ENCODE data around the gene PNMA8B. TPM values are rescaled to one million over a fixed set of nuclear protein-coding genes. Genes with fewer than 3 reads are reported as not detected.

Gene PNMA8B
- total RNA-seq, 1 donor from 2014 or later: 1.9 TPM

DNA sequence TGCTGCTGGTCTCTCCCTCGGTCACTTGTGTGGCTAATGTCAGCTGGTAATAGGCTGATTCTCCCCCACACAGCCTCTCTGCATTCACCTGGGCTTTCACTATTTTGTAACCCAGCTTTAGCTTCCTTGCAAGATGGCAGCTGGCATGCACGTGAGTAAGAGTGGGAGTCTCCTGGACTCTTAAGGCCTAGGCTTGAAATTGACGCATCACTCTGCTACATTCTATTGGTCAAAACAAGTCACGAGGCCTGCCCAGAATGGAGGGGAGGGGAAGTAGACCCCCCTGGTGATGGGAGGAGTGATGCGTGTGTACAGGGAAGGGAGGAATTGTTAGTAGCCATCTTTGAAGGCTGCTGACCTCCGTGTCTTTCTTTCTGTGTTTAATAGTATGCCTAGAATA, 24.9 kb upstream of the PNMA8B start:
- no peak for FAIRE-seq
- H3K36me3 Mint-ChIP-seq (ENCODE audit: low read depth, unreplicated experiment): no peaks in the 10 kb centered on the region
- H3K9ac ChIP-seq (ENCODE audit: low read length): no peak overlapping the region

DNA sequence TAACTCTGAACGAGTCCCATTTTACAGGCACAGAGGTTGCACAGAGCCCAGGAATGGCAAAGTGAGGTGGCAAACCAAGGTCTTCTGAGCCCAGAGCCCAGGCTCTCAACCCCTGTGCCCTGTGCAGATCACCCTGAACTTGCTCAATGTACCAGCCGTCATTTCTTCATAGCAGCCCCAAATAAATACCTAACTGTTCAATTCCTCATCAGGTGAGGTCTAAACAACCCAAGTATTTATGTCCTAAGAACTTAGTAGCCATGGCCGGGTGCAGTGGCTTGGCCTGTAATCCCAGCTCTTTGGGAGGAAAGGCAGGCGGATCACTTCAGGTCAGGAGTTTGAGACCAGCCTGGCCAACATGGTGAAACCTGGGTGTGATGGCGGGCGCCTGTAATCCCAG, 21.8 kb upstream of the PNMA8B start:
- FAIRE-seq: no peak
- peaks cover 5% of the 10 kb centered on the region for H3K4me1 Mint-ChIP-seq (ENCODE audit: low read depth, unreplicated experiment)
- TF ChIP-seq, protein P1, sequence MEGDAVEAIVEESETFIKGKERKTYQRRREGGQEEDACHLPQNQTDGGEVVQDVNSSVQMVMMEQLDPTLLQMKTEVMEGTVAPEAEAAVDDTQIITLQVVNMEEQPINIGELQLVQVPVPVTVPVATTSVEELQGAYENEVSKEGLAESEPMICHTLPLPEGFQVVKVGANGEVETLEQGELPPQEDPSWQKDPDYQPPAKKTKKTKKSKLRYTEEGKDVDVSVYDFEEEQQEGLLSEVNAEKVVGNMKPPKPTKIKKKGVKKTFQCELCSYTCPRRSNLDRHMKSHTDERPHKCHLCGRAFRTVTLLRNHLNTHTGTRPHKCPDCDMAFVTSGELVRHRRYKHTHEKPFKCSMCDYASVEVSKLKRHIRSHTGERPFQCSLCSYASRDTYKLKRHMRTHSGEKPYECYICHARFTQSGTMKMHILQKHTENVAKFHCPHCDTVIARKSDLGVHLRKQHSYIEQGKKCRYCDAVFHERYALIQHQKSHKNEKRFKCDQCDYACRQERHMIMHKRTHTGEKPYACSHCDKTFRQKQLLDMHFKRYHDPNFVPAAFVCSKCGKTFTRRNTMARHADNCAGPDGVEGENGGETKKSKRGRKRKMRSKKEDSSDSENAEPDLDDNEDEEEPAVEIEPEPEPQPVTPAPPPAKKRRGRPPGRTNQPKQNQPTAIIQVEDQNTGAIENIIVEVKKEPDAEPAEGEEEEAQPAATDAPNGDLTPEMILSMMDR (IDR thresholded peaks at IDR 0.05; ENCODE audit: insufficient read depth, low read depth, low read length): no peak
- no peak for TF ChIP-seq EZH2 (IDR thresholded peaks at IDR 0.05; ENCODE audit: insufficient read depth, low read length)

More for the DNA sequence above, 24.9 kb upstream of the PNMA8B start:
- H3K36me3 ChIP-seq (ENCODE audit: insufficient read depth, low read length): no peaks in the 10 kb centered on the region
- TF ChIP-seq EZH2 (IDR thresholded peaks at IDR 0.05; ENCODE audit: insufficient read depth, low read length): no peak
- TF ChIP-seq, protein P1 (IDR thresholded peaks at IDR 0.05; ENCODE audit: insufficient read depth, low read depth, low read length): no peak
- Mint-ChIP-seq H3K9me3 (ENCODE audit: unreplicated experiment) (peaks cover 2% of the 10 kb centered on the region), H3K27me3 (ENCODE audit: low read depth, unreplicated experiment) (peaks cover 17% of the 10 kb centered on the region), H3K4me3 (ENCODE audit: unreplicated experiment) (no peak overlapping the region), H3K27ac (ENCODE audit: unreplicated experiment) (no peak overlapping the region), H3K4me1 (ENCODE audit: low read depth, unreplicated experiment) (peaks cover 1% of the 10 kb centered on the region)
- no peaks in the 10 kb centered on the region for H4K20me1 ChIP-seq (ENCODE audit: insufficient read depth, low read length)
- H3K4me3 ChIP-seq (ENCODE audit: insufficient read depth, low read depth, low read length): no peak overlapping the region
- H3K9me3 ChIP-seq (ENCODE audit: insufficient read depth, low read depth, low read length): no peaks in the 10 kb centered on the region
- no peaks in the 10 kb centered on the region for H3K4me1 ChIP-seq (ENCODE audit: insufficient read depth, low read length)
- DNase-seq (ENCODE audit: low read depth): no peak
- peaks cover 2% of the 10 kb centered on the region for H3K27me3 ChIP-seq (ENCODE audit: insufficient read depth, low read length)
- no peak overlapping the region for H3K4me2 ChIP-seq (ENCODE audit: low read length)
- H3K79me2 ChIP-seq (ENCODE audit: insufficient read depth, low read length): no peaks in the 10 kb centered on the region
- H2AFZ ChIP-seq (ENCODE audit: low read depth, low read length): no peak overlapping the region
- no peak overlapping the region for H3K27ac ChIP-seq (ENCODE audit: low read depth, low read length)

DNA sequence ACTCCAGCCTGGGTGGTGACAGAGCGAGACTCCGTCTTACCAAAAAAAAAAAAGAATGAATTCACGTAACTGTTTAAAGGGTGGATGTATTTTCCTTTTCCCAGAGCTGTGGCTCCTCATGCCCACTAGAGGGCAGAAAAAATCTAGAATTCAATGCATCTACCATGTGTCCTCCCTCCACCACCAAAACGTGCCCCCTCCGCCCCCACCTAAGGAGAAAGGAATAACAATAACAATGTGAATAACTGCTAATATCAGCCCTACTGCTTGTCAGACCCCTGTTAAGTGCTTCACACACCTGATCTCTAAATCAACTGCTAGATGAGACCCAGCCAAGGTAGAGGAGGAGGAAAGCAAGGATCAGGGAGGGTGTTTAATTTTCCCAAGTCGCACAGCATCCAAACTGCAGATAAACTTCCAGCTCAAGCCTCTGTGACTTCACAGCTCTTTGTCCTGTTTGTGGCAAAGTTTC, 20.2 kb upstream of the PNMA8B start:
- Histone ChIP-seq H3K4me3 (ENCODE audit: insufficient read depth, low read depth, low read length) (no peak overlapping the region), H3K4me1 (ENCODE audit: insufficient read depth, low read length) (no peaks in the 10 kb centered on the region), H3K36me3 (ENCODE audit: insufficient read depth, low read length) (no peaks in the 10 kb centered on the region), H3K27ac (ENCODE audit: low read depth, low read length) (no peak overlapping the region), H3K9ac (ENCODE audit: low read length) (no peak overlapping the region), H3K4me2 (ENCODE audit: low read length) (no peak overlapping the region), H2AFZ (ENCODE audit: low read depth, low read length) (no peak overlapping the region), H3K27me3 (ENCODE audit: insufficient read depth, low read length) (peaks cover 2% of the 10 kb centered on the region), H3K9me3 (ENCODE audit: insufficient read depth, low read depth, low read length) (peaks cover 4% of the 10 kb centered on the region), H3K79me2 (ENCODE audit: insufficient read depth, low read length) (no peaks in the 10 kb centered on the region), H4K20me1 (ENCODE audit: insufficient read depth, low read length) (no peaks in the 10 kb centered on the region)
- Mint-ChIP-seq H3K9me3 (ENCODE audit: unreplicated experiment) (peaks cover 2% of the 10 kb centered on the region), H3K27me3 (ENCODE audit: low read depth, unreplicated experiment) (peaks cover 16% of the 10 kb centered on the region), H3K27ac (ENCODE audit: unreplicated experiment) (no peak overlapping the region), H3K36me3 (ENCODE audit: low read depth, unreplicated experiment) (no peaks in the 10 kb centered on the region), H3K4me1 (ENCODE audit: low read depth, unreplicated experiment) (peaks cover 5% of the 10 kb centered on the region), H3K4me3 (ENCODE audit: unreplicated experiment) (no peak overlapping the region)
- peak; percentile 14 for DNase-seq (ENCODE audit: low read depth)
- FAIRE-seq: no peak
- TF ChIP-seq, protein P1 (IDR thresholded peaks at IDR 0.05; ENCODE audit: insufficient read depth, low read depth, low read length): peak; percentile 72
- TF ChIP-seq EZH2 (IDR thresholded peaks at IDR 0.05; ENCODE audit: insufficient read depth, low read length): no peak

More for the DNA sequence above, 21.8 kb upstream of the PNMA8B start:
- no peak overlapping the region for H2AFZ ChIP-seq (ENCODE audit: low read depth, low read length)
- Mint-ChIP-seq H3K36me3 (ENCODE audit: low read depth, unreplicated experiment) (no peaks in the 10 kb centered on the region), H3K9me3 (ENCODE audit: unreplicated experiment) (no peaks in the 10 kb centered on the region), H3K4me3 (ENCODE audit: unreplicated experiment) (no peak overlapping the region), H3K27me3 (ENCODE audit: low read depth, unreplicated experiment) (peaks cover 14% of the 10 kb centered on the region), H3K27ac (ENCODE audit: unreplicated experiment) (no peak overlapping the region)
- H4K20me1 ChIP-seq (ENCODE audit: insufficient read depth, low read length): no peaks in the 10 kb centered on the region
- H3K4me1 ChIP-seq (ENCODE audit: insufficient read depth, low read length): no peaks in the 10 kb centered on the region
- no peaks in the 10 kb centered on the region for H3K79me2 ChIP-seq (ENCODE audit: insufficient read depth, low read length)
- no peak for DNase-seq (ENCODE audit: low read depth)
- no peak overlapping the region for H3K9ac ChIP-seq (ENCODE audit: low read length)
- H3K27ac ChIP-seq (ENCODE audit: low read depth, low read length): no peak overlapping the region
- no peaks in the 10 kb centered on the region for H3K9me3 ChIP-seq (ENCODE audit: insufficient read depth, low read depth, low read length)
- peaks cover 2% of the 10 kb centered on the region for H3K27me3 ChIP-seq (ENCODE audit: insufficient read depth, low read length)
- no peak overlapping the region for H3K4me3 ChIP-seq (ENCODE audit: insufficient read depth, low read depth, low read length)
- no peaks in the 10 kb centered on the region for H3K36me3 ChIP-seq (ENCODE audit: insufficient read depth, low read length)
- H3K4me2 ChIP-seq (ENCODE audit: low read length): no peak overlapping the region
